GM18508 (cell line): Measurements from ENCODE around the gene DELE1.
"Not testable (repeated sequence)": the region's sequence is repeated elsewhere in the genome, so short reads cannot be mapped to it uniquely, and the experiment has no call there.

ENCODE experiments used
- ATAC-seq: cut with Tn5 transposase; IDR thresholded peaks from one replicate; pipeline ENCODE4 v1.9.1; 2021; ENCODE audit warnings: moderate number of reproducible peaks; ENCODE audit not compliant: insufficient read depth, unreplicated experiment

DELE1 gene

DNA sequence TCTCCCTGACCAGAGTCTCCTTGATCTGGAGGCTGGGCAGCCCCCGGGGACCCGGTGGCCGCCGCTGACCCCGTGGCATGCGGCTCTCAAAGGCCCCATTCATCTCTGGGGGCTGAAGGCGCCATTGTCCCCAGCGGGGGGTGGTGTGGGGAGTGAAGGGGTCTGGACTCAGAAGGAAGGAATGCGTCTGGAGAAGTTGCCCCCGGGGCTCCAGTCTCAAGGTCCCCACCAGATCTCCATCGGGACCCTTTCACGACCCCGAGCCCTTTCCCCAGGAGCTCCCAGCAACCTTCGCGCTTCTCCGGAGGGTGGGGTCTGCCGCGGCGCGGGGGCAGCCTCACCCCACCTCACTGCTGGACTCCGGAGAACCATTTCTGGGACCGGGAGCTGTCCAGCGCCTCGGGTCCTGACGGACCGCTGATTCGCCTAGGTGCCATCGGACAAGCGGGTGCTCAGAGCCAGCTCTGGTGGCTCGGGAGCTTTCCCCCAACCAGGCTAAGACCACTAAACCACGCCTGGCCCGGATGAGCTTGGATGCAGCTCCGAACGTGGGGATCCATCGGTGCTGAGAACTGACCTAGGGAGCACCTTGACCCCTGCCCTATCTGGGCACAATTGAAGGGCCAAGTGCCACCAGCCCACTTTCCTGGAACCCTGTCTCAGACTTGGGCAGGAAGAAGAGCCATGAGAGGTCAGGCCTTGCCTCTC, 40.3 kb upstream of the DELE1 start:
- no peak for ATAC-seq

DNA sequence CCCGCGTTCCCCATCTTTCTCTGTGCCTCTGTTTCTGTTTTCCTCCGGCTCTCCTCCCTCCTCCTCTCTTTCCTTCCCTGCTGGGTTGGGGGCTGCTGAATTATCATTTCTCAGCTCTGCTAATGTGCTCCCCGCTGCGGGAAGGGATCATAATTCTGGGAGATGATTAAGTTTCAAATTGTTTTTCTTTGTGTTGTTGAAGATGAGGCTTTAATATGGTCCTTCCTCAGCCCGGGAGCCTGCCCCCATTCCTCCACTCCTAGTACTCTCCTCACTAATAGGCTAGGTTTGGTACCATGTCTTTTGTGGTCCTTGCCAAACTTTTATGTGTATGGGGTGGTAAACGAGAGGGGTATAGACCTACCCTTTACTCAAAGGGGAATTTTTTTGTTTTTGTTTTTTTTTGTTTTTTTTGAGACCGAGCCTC, 39.8 kb upstream of the DELE1 start:
- no peak for ATAC-seq

DNA sequence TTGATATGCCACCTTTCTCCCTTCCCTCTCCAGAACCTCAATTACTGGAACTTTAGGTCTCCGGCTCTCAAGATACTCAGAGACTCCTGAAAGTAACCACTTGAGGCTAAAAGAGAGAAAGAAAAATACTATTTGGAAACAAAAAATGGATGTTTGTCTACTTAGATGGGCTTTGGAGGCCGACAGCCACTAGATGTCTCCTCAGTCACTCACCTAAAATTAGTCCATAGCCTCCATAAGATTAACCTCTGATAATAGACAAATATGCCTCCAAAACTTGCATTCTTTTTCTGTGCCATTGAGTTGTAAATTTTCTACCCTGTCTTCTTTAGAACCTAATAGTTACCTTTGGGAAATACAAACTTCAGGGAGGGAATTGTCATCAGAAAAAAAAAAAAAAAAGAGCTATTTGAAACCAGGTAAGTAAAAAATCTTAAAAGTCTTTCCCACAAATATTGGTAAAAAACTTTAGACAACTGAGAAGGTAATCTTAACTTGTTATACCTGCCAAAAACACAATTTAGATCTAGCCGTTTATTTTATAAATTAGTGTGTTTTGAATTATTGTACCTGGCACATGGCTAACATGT, 34.3 kb upstream of the DELE1 start:
- ATAC-seq, result no peak

DNA sequence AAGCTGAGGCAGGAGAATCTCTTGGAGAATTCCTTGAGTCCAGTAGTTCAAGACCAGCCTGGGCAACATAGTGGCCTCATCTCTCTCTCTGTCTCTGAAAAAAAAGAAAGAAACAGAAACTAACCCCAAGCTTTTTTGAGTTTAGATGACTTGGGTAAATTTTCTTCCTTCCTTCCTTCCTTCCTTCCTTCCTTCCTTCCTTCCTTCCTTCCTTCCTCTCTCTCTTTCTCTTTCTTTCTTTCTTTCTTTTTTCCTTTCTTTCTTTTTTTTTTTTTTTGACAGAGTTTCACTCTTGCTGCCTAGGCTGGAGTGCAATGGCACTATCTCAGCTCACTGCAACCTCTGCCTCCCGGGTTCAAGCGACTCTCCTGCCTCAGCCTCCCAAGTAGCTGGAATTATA, 33.2 kb upstream of the DELE1 start:
- ATAC-seq, result not testable (repeated sequence)

DNA sequence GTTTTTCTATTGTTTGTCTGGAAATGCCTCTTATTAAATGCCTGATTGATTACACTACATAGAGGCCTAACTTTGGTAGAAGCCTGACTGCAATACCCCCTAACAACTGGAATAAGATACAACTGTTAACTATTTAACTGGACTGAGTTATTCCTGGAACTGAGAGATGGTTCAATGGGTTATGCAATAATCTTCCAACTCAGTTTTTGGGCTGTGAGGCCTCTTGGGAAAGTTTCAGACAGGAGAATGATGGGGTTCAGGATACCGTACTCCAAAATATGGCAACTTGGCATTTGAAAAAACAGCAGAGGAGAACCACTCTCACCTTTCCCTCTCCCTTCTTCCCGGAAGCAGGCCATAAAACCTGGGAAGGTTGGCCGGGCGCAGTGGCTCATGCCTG, 26.2 kb upstream of the DELE1 start:
- no peak for ATAC-seq

DNA sequence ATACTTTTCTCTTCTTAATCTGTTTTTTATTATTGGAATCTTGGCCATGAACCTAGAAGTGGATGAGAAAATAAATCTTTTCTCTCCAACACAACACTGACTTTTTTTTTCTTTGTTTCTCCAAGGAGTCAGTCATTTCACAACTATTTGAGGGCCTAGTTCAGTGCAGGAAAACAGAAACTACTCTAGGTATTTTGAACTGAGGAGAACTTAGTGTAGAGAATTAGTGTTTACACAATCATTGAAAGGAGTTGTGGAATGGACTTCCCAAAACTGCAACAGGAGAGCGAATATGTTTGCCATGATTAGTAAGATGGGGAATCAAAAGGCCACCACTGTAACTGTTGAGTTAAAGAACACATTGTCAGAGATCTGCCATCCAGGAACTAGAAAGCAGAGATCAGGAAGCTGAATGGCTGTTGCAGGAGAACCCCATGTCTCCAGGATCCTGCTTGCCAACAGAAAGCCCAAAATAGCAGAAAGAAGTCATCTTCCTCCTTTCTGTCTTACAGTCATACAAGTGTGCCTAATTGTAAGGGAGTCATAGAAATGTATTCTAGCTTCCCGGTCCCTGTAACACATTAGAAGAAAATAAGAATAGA, 25.1 kb upstream of the DELE1 start:
- ATAC-seq, result no peak

DNA sequence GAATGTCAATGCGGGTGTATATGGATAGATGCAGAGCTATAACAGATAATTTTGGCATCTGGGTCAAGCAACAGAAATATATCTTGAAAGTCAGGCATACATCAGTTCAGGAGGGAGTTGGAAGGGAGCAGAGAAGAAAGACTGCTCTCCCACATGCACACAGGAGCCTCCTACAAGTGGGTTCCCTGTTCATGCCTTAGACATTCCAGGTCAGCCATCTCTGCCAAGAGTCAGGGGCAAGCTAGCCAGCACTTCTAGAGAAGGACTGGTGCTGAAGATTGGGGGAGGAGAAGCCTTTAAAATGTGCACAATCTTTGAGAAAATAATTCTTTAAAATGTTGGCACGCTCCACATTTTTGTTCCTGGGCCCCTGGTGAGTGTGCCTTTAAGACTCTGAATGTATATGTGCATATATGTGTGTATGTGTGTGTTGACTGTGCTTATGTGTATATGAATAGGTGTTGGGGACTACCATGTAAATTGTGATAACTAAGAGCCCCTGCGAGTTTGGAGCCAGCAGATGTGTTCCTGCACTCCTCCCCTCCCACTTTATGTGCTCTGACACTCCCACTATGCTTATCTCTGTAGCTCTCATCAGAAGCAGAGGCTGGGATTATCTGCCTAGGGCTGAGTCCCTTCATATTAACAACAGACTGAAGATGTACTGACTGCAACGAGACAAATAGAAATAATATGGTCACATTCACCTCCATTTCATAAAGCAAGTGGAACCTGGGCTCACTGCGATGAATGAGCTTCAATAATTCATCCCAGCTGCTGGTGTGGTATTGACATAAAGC, 21.5 kb upstream of the DELE1 start:
- no peak for ATAC-seq

DNA sequence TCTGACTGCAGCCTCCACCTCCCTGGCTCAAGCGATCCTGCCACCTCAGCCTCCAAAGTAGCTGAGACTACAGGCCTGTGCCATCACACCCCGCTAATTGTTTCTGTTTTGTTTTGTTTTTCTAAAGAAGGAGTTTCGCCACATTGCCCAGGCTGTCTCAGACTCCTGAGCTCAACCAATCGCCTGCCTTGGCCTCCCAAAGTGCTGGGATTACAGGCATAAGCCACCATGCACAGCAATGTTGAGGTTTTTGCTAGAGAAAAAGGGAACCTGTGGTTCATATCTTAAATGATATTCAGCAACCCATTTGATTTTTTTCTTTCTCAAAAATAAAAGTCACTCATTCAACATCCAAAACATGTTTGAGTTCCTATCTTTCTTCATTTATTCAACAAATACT, 20.4 kb upstream of the DELE1 start:
- ATAC-seq, result no peak

DNA sequence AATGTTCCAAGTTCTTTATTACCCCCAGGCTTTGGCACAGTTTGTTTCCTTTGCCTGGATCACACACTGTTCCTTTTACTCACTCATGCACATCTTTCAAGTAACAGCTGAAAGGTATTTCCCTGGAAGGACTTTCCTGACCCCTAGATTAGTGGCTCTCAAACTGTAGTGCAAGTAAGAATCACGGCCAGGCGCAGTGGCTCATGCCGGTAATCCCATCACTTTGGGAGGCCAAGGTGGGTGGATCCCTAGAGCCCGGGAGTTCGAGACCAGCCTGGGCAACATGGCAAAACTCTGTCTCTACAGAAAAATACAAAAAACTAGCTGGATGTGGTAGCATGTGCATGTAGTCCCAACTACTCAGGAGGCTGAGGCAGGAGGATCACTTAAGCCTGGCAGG, 19.1 kb upstream of the DELE1 start:
- no peak for ATAC-seq

DNA sequence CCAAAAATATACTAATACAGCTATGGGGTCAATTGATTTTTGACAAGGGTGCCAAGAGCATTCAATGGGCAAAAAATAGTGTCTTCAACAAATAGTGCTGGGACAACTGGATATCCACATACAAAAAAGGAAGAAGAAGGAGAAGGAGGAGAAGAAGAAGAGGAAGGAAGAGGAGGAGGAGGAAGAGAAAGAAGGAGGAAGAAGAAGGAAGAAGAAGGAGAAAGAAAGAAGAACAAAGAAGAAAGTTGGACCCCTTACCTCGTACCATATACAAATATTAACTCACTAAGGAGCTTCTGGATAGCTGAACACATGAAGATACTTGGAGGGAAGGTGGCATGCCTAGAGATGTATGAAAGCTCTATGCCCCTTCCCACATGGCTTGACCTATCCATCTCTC, 17.2 kb upstream of the DELE1 start:
- no peak for ATAC-seq

DNA sequence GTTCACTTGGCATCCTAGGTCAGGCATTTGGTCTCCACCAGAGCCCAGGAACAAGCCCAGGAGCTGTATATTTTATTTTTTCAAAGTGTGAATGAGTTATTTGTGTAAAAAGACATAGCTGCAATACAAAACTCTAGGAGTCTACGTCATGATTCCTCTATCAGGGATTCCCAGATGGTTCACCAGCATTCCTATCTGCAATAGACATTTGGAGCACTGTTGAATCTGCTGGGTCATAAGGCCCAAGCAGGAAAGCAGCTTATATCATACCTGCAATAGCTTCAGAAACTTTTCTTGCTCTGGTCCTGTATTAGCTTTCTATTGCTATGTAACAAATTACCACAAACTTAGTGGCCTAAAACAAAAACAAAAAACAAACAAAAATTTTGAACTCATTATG, 16.7 kb upstream of the DELE1 start:
- no peak for ATAC-seq

DNA sequence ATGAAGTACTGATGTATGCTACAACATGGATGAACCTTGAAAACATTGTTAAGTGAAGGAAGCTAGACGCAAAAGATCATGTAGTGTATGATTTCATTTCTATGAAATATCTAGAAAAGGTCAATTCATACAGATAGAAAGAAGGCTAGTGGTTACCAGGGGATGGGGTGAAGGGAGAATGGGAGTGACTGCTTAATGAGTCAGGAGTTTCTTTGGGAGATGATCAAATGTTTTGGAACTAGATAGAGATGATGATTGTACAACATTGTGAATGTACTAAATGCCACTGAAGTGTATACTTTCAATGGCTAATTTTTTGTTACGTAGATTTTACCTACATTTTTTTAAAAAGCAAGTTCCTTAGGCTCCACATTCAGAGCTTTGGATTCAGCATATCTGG, 14.9 kb upstream of the DELE1 start:
- no peak for ATAC-seq

DNA sequence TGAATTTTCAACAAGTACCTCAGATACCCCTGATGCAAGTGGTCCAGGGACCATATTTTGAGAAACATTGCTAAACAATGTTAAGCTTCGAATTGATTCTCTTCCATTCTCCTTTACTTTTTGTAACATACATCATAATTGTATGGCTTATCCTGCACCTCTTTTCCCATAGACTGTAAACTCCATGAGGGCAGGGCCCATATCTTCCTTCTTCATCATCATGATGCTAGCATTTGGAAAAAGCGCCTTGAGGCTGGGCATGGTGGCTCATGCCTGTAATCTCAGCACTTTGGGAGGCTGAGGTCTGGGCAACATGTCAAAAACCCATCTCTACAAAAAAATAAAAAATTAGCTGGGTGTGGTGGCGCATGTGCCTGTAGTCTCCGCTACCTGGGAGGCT, 14.5 kb upstream of the DELE1 start:
- no peak for ATAC-seq

DNA sequence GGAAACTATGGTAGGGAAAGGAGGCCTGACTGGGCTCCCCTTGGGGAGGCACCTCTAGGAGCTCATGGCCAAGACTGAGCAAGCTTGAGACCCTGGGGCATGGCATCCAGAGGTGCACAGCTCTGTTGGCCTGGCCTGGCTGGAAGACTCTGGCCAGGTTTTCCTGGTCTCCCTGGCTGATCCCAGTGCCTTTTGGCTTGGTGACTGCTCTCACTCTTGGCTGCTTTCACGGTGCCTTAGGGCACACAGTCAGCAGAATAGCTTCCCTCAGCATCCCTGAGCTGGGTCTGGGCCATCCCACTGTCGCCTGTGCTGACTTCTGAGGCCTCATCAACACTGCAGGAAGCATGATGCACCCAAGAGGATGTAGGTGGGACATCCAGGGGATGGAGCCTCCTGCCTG, 13.4 kb upstream of the DELE1 start:
- ATAC-seq, result no peak

DNA sequence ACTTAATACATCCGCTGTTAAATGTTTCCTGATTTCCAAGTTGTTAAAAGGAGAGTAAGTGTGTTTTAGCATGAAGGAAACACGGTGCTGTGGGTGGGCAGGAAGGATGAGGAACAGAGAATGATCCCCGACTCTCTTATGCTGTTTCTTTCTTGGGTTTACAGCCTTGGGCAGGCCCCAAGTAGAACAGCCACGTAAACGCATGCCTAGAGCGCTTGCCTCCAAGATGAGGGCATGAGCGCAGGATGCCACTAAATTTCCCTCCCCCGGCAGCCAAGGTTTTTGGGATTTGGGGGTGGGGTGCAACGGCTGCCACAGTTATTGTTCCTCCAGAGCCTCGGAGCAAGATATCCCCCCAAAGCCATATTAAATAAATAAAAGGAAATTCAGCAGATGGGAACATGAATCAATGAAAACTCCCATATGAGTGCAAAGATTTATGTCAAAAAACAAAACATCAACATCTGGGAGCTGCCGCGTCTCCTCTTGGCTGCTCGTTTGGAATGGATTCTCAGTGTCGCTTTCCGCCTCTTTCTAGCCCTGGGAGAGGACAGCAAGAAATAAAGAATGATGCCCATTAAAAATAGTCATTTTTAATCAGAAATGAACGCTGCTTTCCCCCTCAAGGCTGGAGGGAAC, 10.0 kb upstream of the DELE1 start:
- no peak for ATAC-seq

DNA sequence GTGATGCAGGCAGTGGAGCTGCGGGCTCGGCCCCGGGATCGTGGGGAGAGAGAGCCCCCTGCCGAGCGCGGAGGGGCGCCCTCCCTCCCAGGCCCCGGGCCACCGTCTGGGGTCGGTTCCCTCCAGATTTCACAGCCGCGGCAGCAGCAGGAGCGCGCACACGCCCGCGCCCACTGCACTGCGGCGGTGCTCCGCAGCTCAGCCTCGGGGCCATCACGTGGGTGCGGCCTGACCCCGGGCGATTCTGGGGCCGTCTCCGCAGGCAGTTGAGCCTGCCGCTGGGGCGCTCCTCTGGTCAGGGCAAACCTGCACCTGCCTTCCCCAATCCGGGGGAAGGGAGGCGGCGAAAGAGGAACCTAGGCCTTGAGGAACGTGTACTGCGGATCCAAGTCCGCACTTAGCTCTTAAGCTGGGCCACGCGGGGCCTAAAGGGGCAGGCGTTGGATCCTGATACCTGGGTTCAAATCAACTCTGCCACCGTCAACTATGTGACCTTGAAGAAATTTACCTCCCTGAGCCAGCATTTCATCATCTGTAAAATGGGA, 9.4 kb upstream of the DELE1 start:
- ATAC-seq, result no peak

DNA sequence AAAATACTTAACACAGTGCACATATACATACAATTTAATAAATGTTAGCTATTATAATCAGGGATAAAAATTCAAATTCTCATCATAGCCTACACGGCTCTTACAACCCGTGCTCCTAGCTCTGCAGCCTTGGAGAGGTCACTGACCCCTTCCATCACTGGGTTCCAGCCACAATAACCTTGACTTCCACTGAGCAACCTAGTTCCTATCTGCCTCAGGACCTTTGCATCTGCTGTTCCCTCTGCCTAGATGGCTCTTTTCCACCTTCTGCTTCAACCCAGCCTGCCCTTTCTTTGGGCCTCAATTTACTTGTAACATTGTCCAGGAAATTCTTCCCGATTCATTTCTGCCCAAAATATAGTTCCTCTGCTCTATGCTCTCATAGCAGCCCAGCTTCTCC, 8.9 kb upstream of the DELE1 start:
- no peak for ATAC-seq

DNA sequence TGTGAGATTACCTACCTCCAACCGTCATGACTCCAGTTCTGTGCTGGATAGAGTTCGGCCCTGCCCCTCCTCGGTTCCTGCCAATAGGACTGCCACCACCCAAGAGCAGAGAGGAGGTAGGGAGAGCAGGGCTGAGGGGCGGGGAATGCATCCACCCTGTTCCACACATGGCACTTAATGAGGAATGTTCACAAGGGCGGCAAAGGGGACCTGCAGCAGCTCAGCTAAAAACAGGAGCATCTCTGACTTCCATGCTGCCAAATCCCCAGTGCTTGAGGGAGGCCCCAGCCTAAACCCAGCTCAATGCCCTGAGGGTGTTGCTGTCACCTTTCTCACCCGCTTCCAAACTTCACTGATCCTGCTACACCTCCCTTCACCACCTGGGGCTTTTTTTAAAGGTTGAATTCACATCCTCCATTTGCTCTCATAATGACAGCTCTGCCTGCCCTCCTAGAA, 7.8 kb upstream of the DELE1 start:
- no peak for ATAC-seq

DNA sequence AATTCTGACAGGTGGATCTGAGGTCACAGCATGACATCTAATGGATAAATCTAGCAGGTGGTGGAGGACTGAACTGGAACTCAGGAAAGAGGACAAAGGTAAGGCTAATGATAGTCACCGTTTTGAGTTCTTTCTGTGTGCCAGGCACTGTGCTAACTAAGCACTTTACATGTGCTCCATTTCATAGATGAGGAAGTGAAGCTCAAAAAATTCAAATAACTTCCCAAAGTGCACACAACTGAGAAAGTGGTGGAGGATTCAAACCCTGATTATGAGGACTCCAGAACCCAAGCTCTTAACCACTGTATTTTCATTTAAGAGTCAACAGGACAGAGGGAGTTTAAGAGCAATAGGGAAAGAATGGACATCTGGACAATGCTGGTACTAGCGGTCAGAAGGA, 7.1 kb upstream of the DELE1 start:
- no peak for ATAC-seq

DNA sequence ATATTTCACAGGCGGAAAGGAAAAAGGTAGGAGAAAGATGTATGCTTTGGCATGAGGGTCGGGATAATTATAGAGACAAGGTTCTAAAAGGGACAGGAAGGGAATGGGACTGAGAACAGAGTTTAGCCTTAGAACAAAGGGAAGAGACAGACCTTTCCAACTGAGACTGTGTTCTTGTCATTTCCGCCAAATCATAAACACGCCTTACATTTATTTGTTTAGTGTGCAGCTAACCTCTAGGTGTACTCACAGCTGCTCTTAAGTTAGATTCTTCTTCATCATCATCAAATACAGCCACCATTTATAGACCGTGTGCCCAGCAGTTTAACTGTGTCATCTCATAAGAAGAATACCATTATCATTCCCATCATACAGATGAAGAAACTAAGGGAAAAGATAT, 5.9 kb upstream of the DELE1 start:
- no peak for ATAC-seq
